ENCODE data around the gene NOC4L.

GRCh38 chr12:132201391-132202120, 57.3 kb downstream of the NOC4L start:
- TF ChIP-seq CTCF (IDR thresholded peaks at IDR 0.05; ENCODE audit: insufficient read depth, low read depth, low read length) (no peak), EZH2 (IDR thresholded peaks at IDR 0.05; ENCODE audit: insufficient read depth, low read length) (no peak)
